Measurements from ENCODE around the gene TMEM17.

DNA sequence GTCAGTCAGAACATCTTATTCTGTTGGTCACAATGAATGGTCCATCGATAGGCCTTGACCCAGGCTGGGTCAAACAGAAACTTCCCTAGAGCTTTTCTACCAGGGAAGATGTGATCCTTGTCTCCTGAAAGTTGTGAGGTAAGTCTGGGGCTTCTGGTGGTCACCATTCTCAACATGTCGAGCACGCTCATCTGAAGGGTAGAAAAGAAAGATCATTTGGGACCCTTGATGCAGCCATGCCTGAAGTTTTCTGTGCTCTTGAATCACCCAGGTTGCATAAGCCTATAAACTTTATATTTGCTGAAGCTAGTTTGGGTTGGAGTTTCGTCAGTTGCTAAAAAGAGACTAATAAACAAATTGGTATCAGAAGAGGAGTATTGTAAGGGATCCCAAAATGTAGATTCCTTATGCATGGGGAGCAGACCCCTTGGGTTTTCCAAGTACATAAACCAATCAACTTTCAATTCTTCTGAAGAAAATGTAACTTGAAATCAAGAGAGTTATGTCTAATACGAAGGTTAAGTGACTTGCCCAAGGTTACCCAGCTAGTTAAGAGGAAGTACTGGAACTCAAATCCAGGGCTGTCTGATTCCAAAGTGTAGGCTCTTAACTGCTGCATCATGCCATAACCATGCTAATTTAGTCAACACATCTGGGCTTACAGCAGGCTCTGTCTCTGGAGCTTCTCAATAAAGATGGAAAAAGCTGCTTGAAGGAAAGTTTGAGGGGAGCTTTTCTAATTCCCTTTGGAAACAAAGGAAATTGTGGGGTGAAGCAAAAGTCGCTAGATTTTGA is 23.2 kb downstream of the TMEM17 start:
- TF ChIP-seq CTCF (IDR thresholded peaks at IDR 0.05) (no peak), POLR2A (IDR thresholded peaks at IDR 0.05) (no peak), EP300 (IDR thresholded peaks at IDR 0.05) (no peak)

All from ovary (tissue), 3 donors.